EH (cell line): ENCODE data around the gene ZNF507.
"Not testable (repeated sequence)": the region's sequence is repeated elsewhere in the genome, so short reads cannot be mapped to it uniquely, and the experiment has no call there.

Experiments
- DNase-seq: peaks from one replicate; pipeline ENCODE4 v3.0.0-alpha.2; 2015; ENCODE audit warnings: low read depth

Gene ZNF507

GRCh38 chr19:32415246-32415645 lies 69.8 kb downstream of the ZNF507 start:
- DNase-seq: peak; percentile 6

DNA sequence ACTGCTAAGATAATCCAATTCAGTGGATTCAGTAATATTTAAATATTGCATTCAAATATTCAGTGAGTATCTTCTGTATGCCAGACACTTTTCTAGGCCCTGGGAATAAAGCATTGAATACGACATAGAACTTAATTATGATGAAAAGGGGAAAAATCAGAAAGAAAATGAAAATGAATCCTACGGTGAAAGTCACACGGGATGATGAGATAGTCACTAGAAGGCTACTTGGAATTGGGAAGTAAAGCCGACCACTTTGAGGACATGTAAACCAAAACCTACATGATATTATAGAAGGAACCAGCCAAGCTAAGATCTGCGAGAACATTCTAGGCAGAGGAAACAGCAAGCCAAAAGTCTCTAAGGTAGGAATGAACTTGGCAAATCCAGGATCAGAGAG lies 70.3 kb downstream of the ZNF507 start:
- no peak for DNase-seq

GRCh38 chr19:32416749-32417456 lies 71.5 kb downstream of the ZNF507 start:
- DNase-seq: peak; percentile 11

- DNase-seq: no peak
Observed at GRCh38 chr19:32418155-32418554, 72.7 kb downstream of the ZNF507 start.

GRCh38 chr19:32421589-32422361 lies 76.4 kb downstream of the ZNF507 start:
- DNase-seq: no peak

GRCh38 chr19:32422435-32422834 lies 77.0 kb downstream of the ZNF507 start:
- DNase-seq: no peak

DNA sequence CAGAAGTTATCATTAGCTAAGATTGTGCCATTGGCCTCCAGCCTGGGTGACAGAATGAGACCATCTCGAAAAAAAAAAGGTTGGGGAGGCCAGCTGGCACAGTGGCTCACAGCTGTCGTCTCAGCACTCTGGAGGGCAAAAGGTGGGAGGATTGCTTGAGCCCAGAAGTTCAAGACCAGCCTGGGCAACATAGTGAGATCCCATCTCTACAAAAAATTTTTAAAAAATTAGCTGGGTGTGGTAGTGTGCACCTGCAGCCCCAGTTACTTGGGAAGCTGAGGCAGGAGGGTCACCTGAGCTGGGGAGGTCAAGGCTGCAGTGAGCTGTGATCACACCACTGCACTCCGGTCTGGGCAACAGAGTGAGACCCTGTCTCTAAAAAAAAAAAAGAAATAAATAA lies 78.5 kb downstream of the ZNF507 start:
- DNase-seq: not testable (repeated sequence)

DNA sequence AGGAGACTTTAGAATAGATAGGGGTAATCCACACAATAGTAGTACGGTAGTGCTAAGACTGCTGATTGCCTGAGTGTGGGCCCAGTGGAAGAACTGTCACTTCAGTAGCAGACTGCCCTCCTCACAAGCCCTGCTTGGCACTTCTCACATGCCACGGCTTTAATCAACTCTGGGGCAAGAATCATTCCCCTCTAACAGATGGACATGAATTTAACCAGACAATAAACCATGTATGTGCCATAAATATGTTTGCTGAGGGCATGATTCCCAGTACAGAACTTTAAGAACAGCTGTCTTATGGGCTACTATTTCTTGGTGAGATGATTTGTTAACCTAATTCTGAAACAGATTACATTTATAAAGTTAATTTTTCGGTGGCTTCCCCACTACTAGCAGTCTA lies 82.1 kb downstream of the ZNF507 start:
- no peak for DNase-seq

DNA sequence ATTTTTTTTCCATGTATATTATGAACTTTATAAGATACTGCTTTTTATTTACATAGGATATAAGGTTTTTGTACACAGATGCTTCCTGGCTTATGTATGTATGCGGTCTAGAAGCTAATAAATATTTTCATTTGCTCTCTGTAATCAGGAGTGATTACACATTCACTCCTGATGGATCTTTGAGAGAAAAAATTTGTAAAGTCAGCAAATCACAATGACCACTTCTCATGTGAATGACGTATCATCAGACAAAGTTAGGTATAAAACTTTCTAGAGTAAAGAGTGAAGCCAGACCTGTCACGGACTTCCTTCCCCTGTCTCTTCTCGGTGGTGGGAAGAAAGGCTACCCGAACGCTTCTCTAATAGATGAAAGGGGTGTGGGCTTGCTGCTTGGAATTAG lies 91.3 kb downstream of the ZNF507 start:
- DNase-seq: no peak

DNA sequence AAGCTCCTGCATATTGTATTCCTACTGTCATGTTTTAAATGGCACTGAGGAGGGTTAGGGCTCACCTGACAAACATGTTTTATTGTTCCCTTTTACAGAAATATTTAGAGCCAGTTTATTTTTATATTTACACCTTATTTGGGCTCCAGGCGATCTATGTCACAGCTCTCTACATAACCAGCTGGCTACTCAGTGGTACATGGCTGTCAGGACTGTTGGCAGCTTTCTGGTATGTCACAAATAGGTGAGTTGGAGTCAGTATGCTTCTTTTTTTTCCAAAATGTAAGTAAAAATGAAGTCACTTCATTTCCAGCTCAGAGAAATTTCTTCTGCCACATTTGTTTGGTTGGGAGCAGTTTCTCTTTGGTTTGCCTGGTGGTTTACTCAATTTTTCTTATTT lies 91.7 kb downstream of the ZNF507 start:
- DNase-seq: no peak
